Measurements from ENCODE around the gene MSH3. TPM values are rescaled to one million over a fixed set of nuclear protein-coding genes. Genes with fewer than 3 reads are reported as not detected.
"Not testable (repeated sequence)": the region's sequence is repeated elsewhere in the genome, so short reads cannot be mapped to it uniquely, and the experiment has no call there.

Gene MSH3
- total RNA-seq, 1 donor = 15.8 TPM

DNA sequence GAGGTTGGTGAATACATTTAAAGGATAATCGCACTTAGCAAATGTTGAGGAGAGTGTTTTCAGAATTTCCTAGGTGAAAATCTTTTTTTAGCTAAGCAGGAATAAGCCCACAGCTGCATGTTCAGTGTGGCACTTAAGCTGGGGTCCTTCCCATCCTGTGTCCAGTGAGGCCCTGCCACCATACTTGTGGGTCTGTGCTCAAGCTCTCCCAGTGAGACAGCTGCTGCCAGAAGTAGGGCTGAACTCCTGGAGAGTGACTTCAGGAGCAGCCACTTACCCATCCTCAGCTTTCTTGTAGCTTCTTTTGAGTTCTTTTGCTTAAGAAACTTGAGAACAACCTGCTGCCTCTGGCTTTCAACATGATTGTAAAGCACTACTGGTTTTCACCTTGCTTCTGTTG lies 110.3 kb downstream of the MSH3 start:
- Histone ChIP-seq H3K9me3 (ENCODE audit: low read depth, low read length) (no peaks in the 10 kb centered on the region), H3K27me3 (ENCODE audit: insufficient read depth, low read length) (no peaks in the 10 kb centered on the region), H3K4me1 (ENCODE audit: insufficient read depth, low read length) (no peaks in the 10 kb centered on the region), H3K4me3 (ENCODE audit: low read length) (no peak overlapping the region)

- H3K4me1 ChIP-seq (ENCODE audit: insufficient read depth, low read length) = no peaks in the 10 kb centered on the region
- H3K27me3 ChIP-seq (ENCODE audit: insufficient read depth, low read length) = no peaks in the 10 kb centered on the region
- no peak overlapping the region for H3K4me3 ChIP-seq (ENCODE audit: low read length)
- H3K9me3 ChIP-seq (ENCODE audit: low read depth, low read length) = no peaks in the 10 kb centered on the region
Observed at GRCh38 chr5:80777347-80778287, 123.2 kb downstream of the MSH3 start.

GRCh38 chr5:80780024-80780423 lies 125.6 kb downstream of the MSH3 start:
- H3K27me3 ChIP-seq (ENCODE audit: insufficient read depth, low read length) = no peaks in the 10 kb centered on the region
- no peaks in the 10 kb centered on the region for H3K9me3 ChIP-seq (ENCODE audit: low read depth, low read length)
- no peaks in the 10 kb centered on the region for H3K4me1 ChIP-seq (ENCODE audit: insufficient read depth, low read length)
- H3K4me3 ChIP-seq (ENCODE audit: low read length) = no peak overlapping the region

- no peak overlapping the region for H3K4me3 ChIP-seq (ENCODE audit: low read length)
- H3K9me3 ChIP-seq (ENCODE audit: low read depth, low read length) = no peaks in the 10 kb centered on the region
- no peaks in the 10 kb centered on the region for H3K4me1 ChIP-seq (ENCODE audit: insufficient read depth, low read length)
- H3K27me3 ChIP-seq (ENCODE audit: insufficient read depth, low read length) = no peaks in the 10 kb centered on the region
Observed at GRCh38 chr5:80780761-80781285, 126.4 kb downstream of the MSH3 start.

DNA sequence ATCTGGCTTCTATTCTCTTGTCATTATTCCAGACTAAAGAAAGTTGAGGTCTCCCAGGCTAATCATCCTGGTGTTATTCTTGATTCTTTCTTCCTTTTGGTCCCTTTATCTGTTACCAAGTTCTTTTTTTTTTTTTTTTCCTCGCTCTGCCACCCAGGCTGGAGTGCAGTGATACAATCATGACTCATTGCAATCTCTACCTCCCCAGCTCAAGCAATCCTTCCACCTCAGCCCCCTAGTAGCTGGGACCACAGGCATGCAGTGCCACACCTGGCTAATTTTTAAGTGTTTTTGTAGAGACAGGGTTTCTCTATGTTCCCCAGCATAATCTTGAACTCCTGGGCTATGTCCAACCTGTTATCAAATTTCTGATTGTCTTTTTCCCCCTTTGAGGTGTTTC lies 126.9 kb downstream of the MSH3 start:
- no peaks in the 10 kb centered on the region for H3K27me3 ChIP-seq (ENCODE audit: insufficient read depth, low read length)
- no peaks in the 10 kb centered on the region for H3K9me3 ChIP-seq (ENCODE audit: low read depth, low read length)
- H3K4me3 ChIP-seq (ENCODE audit: low read length) = no peak overlapping the region
- H3K4me1 ChIP-seq (ENCODE audit: insufficient read depth, low read length) = no peaks in the 10 kb centered on the region

GRCh38 chr5:80782626-80783025 lies 128.2 kb downstream of the MSH3 start:
- Histone ChIP-seq H3K4me3 (ENCODE audit: low read length) (no peak overlapping the region), H3K27me3 (ENCODE audit: insufficient read depth, low read length) (no peaks in the 10 kb centered on the region), H3K9me3 (ENCODE audit: low read depth, low read length) (no peaks in the 10 kb centered on the region), H3K4me1 (ENCODE audit: insufficient read depth, low read length) (no peaks in the 10 kb centered on the region)

DNA sequence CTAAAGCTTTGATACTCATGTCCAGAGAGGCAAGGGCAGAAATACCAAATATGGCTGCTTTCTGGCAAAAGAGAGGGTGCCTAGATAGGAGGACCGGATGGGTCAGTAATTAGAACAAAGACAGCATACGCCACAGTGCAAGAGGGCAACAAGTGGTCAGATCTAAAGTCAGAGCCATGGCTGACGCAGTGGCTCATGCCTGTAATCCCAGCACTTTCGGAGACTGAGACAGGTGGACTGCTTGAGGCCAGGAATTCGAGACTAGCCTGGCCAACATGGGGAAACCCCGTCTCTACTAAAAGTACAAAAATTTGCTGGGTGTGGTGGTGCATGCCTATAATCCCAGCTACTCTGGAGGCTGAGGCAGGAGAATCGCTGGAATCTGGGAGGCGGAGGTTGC lies 129.3 kb downstream of the MSH3 start:
- H3K4me3 ChIP-seq (ENCODE audit: low read length); H3K4me1 ChIP-seq (ENCODE audit: insufficient read depth, low read length); H3K27me3 ChIP-seq (ENCODE audit: insufficient read depth, low read length); H3K9me3 ChIP-seq (ENCODE audit: low read depth, low read length): not testable (repeated sequence)

DNA sequence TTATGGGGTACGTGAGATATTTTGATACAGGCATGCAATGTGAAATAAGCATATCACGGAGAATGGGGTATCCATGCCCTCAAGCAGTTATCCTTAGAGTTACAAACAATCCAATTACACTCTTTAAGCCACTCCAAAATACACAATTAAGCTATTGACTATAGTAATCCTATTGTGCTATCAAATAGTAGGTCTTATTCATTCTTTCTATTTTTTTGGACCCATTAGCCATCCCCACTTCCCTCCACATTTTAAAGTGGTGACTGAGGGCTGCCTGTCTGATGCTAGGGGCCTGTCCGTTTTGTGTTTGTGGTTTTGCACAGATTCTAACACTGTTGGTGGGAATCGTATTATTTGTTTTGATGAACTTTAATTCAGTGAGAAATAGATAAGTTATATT lies 130.0 kb downstream of the MSH3 start:
- Histone ChIP-seq H3K9me3 (ENCODE audit: low read depth, low read length) (no peaks in the 10 kb centered on the region), H3K4me3 (ENCODE audit: low read length) (no peak overlapping the region), H3K27me3 (ENCODE audit: insufficient read depth, low read length) (no peaks in the 10 kb centered on the region), H3K4me1 (ENCODE audit: insufficient read depth, low read length) (no peaks in the 10 kb centered on the region)

- not testable (repeated sequence) for H3K4me3 ChIP-seq (ENCODE audit: low read length); H3K9me3 ChIP-seq (ENCODE audit: low read depth, low read length); H3K27me3 ChIP-seq (ENCODE audit: insufficient read depth, low read length); H3K4me1 ChIP-seq (ENCODE audit: insufficient read depth, low read length)
Observed at GRCh38 chr5:80789319-80790016, 135.0 kb downstream of the MSH3 start.

GRCh38 chr5:80790698-80791097 lies 136.2 kb downstream of the MSH3 start:
- Histone ChIP-seq H3K4me3 (ENCODE audit: low read length) (no peak overlapping the region), H3K4me1 (ENCODE audit: insufficient read depth, low read length) (no peaks in the 10 kb centered on the region), H3K27me3 (ENCODE audit: insufficient read depth, low read length) (no peaks in the 10 kb centered on the region), H3K9me3 (ENCODE audit: low read depth, low read length) (no peaks in the 10 kb centered on the region)

- Histone ChIP-seq H3K4me1 (ENCODE audit: insufficient read depth, low read length) (no peaks in the 10 kb centered on the region), H3K4me3 (ENCODE audit: low read length) (no peak overlapping the region), H3K9me3 (ENCODE audit: low read depth, low read length) (no peaks in the 10 kb centered on the region), H3K27me3 (ENCODE audit: insufficient read depth, low read length) (no peaks in the 10 kb centered on the region)
Observed at GRCh38 chr5:80793354-80793753, 138.9 kb downstream of the MSH3 start.

DNA sequence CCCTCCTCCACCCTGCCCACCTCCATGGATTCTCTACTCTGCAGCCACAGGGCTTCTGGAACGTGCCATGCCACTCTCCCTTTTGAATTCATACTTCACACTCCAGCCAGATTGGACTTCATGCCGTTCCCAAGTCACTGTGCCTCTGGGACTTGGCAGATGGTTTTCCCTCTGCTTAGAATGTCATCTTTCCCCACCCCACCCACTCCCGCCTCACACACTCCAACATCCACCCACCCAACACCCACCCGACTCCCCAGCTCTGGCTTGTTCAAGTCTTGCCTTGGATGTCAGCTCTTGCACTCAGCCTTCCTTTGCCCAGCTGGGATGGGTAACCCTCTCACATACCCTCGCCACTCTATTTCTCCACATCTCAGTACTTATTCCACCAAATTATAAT lies 142.4 kb downstream of the MSH3 start:
- no peaks in the 10 kb centered on the region for H3K9me3 ChIP-seq (ENCODE audit: low read depth, low read length)
- H3K27me3 ChIP-seq (ENCODE audit: insufficient read depth, low read length) = no peaks in the 10 kb centered on the region
- no peaks in the 10 kb centered on the region for H3K4me1 ChIP-seq (ENCODE audit: insufficient read depth, low read length)
- no peak overlapping the region for H3K4me3 ChIP-seq (ENCODE audit: low read length)

DNA sequence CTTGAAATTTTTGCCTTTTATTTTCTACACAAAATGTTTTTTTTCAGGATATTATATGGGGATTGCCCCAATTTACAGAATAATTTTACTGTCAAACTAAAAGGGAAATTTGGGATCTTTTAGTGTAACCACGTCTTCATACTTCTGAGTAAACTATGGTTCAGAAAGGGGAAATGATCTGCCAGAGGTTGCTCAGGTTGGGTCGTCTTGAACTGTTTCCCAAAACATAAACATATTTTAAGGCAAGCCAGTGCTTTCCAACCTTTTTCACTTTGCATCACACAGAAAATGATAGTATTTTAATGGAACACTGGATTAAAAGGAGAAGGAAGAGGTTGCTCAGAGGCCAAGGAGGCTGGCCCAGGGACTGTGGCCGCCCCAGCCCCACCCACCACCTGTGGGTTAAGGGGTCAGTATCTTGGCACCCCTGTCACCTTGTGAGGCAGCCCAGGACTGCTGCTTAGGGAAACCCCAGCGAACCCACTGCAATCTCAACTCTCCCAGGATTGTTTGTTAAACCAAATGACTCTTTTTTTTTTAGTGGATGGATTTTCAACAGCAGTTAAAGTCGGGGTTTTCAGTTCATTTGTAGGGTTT lies 143.1 kb downstream of the MSH3 start:
- Histone ChIP-seq H3K9me3 (ENCODE audit: low read depth, low read length) (no peaks in the 10 kb centered on the region), H3K27me3 (ENCODE audit: insufficient read depth, low read length) (no peaks in the 10 kb centered on the region), H3K4me1 (ENCODE audit: insufficient read depth, low read length) (no peaks in the 10 kb centered on the region), H3K4me3 (ENCODE audit: low read length) (no peak overlapping the region)

DNA sequence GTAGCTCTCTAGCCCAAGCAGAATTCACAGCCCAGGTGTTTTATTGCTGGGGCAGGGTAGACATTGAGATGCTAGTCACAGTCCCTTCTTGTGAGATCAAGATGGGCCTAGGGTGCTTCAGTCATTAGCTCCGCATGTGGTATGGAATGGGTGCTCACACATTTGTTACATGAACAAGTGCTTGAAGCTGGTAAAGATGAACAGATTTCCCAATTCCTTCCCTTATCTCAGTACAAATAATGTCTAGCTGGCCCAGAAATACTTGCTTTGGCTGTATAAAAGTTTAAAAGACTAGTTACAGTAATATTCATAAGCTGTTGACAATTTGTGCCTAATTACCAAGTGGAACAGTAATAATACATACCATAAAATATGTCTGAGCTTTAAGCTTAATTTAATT lies 143.7 kb downstream of the MSH3 start:
- Histone ChIP-seq H3K4me3 (ENCODE audit: low read length) (no peak overlapping the region), H3K9me3 (ENCODE audit: low read depth, low read length) (no peaks in the 10 kb centered on the region), H3K27me3 (ENCODE audit: insufficient read depth, low read length) (no peaks in the 10 kb centered on the region), H3K4me1 (ENCODE audit: insufficient read depth, low read length) (no peaks in the 10 kb centered on the region)

DNA sequence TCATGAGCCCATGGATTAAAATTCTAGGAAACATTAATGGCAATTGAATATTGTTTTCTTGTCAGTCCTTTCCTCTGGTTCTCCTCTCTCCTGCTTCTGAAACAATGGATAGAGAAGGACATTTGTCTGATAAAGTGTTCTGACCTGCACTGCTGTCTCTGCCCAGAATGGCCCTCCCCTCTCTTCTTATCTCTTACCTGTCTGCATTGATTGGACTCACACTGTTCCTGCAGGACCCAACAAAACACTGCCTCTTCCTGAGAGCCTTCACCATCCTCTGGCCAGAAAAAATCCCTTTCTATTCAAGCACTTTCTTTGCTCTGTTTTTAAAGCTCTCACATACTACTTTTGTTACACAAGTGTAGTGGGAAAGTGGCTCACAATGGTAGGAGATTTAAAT lies 144.2 kb downstream of the MSH3 start:
- H3K27me3 ChIP-seq (ENCODE audit: insufficient read depth, low read length) = no peaks in the 10 kb centered on the region
- no peaks in the 10 kb centered on the region for H3K9me3 ChIP-seq (ENCODE audit: low read depth, low read length)
- no peaks in the 10 kb centered on the region for H3K4me1 ChIP-seq (ENCODE audit: insufficient read depth, low read length)
- H3K4me3 ChIP-seq (ENCODE audit: low read length) = no peak overlapping the region

Data from mononuclear cell (primary cell).